Stimulated activated naive CD8-positive, alpha-beta T cell treated with anti-CD3 and anti-CD28 coated beads, Interleukin-15, Interleukin-2, amounts not matched to agents 100 U/mL and 50 U/mL, for 24 hours (primary cell): ENCODE results near the gene ZFP64.
"Not testable (repeated sequence)": the region's sequence is repeated elsewhere in the genome, so short reads cannot be mapped to it uniquely, and the experiment has no call there.

Experiments used
- ATAC-seq: fragments of 150-1000 bp; cut with Tn5 transposase; one replicate; pipeline ENCODE4 v1.10.0; 2021
- DNase-seq: peaks from one replicate; pipeline ENCODE4 v3.0.0; 2021

ZFP64 gene

DNA sequence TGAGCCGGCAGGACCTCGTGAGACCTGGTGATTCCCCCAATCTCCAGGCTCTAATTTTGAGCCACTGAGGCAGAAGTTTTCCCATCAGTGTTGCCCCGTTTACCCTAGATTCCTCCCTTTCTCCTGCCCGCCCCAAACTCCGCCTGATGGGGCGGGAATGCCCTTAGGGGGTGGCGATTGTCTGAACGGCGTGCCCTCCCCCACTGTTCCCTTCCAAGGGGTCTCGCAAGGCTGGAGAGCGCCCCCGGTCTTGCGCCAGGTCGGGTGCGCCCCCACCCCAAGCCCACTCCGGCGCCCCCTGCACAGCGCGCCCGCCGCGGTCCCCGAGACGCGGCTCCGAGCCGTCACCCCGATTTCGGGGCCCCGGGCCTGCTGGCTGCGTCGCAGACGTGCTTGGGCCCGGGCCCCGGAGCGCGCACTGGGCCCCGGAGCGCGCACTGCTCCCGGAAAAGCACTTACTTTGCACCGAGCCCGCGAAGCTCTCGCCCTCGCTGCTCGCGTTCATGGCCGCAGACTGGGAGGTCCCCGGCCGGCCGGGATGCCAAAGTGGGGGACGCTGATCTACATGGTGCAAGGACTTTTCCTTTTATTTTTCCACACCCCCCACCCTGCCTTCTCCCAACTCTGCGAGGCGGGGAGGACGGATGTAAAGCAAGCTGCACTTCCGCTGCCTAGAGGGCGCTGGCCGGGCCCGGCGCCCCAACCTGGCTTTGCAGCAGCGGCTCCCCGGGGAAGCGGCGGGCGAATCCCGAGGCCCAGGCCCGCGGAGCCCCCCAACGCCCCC is at the start of gene ZFP64:
Gene ZFP64, minus strand, starts transcription at position 648 of the 784 bp plus-strand sequence. Its CDS starts 143 bp downstream, at position 505.
- peak; percentile 86 for ATAC-seq
- peak; percentile 77 for DNase-seq

DNA sequence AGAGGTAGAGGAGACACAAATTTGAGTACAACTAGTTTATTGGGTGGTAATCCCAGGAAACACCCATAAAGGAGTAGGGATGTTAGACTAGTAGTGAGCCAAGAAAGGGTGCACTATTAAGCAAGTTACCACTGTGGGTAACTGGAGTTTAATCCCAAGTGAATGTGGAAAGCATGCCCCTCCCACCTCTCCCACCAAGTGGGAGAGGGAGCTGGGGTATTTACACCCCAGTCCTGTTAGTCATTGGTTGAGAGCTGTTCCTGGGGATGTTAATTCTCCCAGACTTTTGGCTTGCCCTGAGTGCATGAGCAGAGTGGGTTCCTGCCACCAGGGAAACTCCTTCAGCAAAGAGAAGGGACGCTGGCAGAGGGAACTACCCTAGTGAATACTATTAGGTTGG is 49.2 kb upstream of the ZFP64 start:
- ATAC-seq (no peak), DNase-seq (no peak)

DNA sequence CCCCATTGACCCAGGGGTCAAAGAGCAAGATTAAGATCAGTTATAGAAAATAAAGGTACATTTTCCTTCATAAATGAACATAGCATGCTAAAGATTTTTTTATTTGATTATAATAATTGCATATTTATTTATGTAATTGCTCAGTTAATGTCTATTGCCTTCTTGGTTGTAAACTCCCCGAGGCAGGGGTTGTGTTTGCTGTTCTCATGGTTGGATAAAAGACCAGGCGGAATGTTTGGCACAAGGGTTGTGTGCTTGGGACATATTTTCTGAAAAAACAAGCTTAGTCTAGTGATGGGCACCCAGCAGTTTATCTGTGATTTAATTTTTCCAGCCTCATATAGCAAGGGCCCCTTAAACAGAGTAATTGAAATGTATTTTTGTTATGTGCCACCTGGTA is 47.5 kb upstream of the ZFP64 start:
- ATAC-seq, result no peak
- no peak for DNase-seq

DNA sequence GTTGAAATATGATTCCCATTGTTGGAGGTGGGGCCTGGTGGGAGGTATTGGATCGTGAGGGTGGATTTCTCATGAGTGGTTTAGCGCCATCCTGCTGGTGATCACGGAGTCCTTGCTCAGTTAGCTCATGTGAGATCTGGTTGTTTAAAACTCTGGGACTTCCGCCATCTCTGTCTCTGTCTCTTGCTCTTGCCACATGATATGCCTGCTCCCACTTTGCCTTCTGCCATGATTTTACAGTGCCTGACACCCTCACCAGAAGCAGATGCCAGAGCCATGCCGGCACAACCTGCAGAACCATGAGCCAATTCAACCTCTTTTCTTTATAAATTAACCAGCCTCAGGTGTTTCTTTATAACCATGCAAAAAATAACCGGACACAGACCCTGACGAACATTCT is 44.7 kb upstream of the ZFP64 start:
- ATAC-seq, result no peak
- DNase-seq, result no peak

DNA sequence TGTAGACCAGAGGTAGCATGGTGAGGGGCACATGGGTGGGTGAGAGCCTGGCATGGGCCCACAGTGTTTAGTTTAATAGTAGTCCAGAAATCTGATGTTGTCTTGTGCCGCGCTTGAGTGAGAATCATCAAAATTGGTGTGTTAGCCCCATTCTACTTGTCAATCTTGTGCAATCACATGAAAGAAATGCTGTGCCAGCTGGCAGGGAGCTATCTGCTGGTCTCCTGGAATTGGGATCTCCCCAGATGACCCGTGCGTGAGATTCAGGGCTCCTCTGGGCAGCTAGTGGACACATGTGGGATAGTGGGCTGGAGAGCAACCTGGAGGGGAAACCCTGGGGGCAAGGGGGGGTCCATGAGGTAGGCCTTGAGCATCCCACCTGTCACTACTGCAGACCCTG is 43.5 kb upstream of the ZFP64 start:
- DNase-seq (no peak), ATAC-seq (no peak)

DNA sequence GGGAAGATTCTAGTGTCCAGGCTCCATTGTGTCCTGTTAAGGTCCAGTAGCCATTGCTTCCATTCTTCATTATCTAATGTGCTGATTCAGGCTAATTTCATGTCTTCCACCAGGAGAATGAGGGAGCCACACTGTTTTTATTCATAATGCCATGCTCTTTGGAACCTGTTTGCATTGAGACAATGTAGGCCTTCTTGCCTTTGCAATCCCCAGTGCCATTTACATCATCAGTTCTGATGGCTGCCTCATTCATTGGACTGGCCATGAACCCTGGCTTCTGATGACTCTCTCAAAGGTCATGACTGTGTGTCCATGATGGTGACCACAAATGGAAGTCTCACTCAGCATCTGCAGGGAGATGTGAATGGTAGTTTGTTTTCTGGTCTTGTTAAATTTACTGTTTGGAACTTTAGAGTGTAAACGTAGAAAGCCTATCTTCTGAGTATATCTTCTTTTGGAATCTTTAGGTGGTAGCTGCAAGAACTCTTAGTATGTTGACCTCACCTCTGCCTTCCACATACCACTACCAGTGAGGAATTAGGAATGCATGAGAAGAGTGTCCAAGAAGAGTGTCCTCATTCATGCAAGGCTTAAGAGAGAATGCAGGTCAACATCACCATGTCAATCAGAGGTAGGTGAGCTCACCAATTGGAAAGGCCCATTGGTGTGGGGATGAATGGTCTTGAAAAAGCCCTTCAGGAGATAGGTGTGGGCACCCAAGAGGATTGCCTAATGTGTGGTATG is 42.9 kb upstream of the ZFP64 start:
- ATAC-seq (no peak), DNase-seq (no peak)

DNA sequence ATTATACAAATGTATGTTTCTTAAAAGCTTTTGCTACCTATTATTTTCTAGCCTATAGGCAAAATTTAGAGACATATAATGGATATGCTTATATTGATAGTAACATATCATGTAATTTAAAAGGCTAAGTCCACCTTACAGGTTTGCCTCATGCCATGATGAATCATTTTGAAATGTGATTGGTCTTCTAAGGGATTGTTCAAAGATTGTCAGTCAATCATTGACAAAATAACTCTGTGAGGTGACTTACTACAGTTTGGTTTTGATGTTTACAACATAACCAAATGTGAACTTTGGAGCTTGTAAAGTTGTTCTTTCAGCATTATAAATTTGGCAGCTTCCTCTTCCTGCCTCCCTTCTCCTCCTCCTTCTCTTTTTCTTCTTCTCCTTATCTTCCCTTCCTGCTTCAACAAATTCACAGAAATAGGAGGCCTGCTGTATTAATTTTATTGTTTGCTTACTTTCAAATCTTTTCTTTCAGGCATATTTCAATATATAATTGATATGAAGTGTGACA is 39.7 kb upstream of the ZFP64 start:
- no peak for DNase-seq
- no peak for ATAC-seq

DNA sequence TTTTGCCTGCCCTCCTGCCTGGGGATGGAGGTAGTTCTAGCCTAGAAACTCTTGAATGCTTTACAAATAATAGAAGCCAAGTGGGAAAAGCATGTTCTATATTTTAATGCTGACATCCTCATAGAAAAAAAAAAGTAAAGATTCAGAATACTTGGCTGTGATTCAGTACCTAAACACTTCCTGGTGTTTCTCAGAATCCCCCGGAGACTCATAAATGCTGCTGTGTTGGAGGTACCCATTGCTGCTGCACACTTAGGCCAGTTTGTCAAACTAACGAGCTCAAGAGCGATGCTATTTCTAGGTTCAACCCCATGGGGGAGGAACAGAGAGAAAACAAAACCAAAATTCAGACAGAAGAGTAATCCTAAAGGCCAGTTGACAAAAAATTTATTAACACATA is 38.8 kb upstream of the ZFP64 start:
- ATAC-seq (no peak), DNase-seq (no peak)

DNA sequence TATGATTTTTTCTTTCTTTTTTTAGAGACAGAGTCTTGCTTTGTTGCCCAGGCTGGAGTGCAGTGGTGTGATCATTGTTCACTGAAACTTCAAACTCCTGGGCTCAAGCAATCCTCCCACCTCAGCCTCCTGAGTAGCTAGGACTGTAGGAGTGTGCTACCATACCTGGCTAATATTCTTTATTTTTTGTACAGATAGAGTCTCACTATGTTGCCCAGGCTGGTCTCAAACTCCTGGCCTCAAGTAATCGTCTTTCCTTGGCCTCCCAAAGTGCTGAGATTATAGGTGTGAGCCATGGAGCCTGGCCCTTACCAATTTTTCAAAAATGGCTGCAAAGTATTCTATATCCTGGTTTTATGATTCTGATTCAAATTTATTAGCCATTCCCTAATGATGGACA is 37.8 kb upstream of the ZFP64 start:
- not testable (repeated sequence) for ATAC-seq, DNase-seq

DNA sequence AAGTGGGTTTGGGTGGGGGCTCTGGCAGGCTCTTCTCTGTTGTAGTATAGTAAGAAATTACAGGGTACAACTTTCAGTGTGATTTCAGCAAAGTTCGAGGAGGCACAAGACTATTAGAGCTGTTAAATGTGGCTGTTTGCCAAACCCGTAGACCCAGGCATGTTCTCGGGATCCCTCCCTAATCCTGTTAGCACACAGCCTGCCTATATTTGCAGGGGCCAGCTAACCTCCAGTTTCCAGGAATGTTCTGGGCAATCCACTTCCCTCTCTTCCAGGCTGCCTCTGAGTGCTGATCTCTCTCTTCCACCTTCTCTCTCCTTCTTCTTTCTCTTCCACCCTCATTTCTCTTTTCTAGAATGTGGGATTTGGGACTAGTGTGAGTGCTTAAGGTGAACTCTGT is 34.8 kb upstream of the ZFP64 start:
- DNase-seq (no peak), ATAC-seq (no peak)

DNA sequence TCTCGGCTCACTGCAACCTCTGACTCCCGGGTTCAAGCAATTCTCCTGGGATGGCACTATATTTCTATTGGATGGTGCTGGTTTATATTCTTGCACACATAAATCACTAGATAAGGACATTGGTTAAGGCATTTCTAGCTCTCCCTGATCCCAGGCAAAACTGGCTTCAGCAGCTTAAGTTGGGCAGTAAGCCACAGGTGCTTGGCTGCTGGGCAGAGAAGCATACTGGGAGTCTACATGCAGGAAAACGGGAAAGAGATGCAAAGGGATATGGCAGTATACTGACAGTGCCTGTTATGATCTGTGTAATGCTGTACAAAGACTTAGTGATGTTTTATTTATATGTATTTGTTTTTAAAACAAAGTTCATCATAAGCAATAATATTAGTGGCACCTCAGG is 33.3 kb upstream of the ZFP64 start:
- DNase-seq, result no peak
- ATAC-seq, result no peak

DNA sequence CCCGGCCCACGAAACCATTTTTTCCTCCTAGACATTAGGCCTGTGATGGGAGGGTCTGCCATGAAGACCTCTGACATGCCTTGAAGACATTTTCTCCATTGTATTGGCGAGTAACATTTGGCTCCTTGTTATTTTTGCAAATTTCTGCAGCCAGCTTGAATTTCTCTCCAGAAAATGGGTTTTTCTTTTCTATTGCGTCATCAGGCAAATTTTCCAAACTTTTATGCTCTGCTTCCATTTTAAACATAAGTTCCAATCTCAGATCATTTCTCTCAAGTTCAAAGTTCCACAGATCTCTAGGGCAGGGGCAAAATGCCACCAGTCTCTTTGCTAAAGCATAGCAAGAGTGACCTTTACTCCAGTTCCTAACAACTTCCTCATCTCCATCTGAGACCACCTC is 29.8 kb upstream of the ZFP64 start:
- ATAC-seq, result not testable (repeated sequence)

DNA sequence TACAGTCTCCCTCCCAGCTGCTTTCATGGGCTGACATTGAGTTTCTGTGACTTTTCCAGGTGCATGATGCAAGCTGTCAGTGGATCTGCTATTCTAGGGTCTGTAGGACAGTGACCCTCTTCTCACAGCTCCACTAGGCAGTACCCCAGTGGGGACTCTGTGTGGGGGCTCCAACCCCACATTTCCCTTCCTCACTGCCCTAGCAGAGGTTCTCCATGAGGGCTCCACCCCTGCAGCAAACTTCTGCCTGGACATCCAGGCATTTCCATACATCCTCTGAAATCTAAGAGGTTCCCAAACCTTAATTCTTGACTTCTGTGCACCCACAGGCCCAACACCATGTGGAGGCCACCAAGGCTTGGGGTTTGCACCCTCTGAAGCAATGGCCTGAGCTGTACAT is 29.3 kb upstream of the ZFP64 start:
- not testable (repeated sequence) for ATAC-seq, DNase-seq

More for the DNA sequence above, 29.8 kb upstream of the ZFP64 start:
- not testable (repeated sequence) for DNase-seq

DNA sequence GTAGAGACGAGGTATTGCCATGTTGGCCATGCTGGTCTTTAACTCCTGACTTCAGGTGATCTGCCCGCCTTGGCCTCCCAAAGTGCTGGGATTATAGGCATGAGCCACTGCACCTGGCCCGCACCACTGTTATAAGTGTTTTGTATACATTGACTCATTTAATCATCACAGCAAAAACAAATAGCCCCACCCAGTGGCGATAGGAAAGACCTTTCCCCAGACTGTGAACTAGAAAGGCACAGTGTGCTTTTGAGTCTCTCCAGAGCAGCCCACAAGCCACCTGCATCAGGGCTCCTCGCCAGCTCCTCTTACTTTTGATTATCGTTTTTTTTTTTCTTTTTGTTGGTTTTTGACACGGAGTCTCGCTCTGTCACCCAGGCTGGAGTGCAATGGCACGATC is 27.9 kb upstream of the ZFP64 start:
- ATAC-seq (no peak), DNase-seq (no peak)

DNA sequence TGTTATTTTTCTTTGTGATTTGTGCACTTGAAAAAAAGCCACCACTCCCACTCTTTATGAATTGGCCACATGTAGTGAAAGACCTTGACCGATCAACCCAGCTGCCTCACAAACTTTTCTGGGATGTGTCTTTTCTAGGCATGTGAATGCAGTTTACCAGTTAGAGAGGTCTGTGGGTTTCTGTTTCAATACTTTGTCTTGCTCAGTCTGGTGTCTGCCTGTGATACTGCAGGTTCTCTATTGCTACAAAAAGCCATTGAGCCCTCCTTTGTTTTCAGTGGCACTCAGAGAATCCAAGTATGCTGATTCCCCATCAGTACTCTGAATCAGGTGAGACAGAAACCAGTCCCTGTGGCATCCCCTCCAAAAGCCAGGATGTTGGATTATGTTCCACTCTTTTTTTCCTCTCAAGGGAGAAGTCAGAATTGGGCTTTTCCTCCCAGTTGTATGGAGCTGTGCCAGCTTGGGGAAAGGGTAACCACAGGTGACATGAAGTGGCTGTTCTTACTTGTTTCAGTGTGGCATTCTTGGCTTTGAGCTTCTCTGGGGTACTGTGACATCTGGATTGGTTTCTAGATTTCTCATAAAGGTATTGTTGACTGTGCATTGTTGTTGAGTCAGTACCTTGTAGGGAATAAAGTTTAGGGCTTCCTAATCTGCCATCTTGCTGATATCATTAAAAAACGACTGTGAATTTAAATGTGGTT is 26.3 kb upstream of the ZFP64 start:
- no peak for ATAC-seq

DNA sequence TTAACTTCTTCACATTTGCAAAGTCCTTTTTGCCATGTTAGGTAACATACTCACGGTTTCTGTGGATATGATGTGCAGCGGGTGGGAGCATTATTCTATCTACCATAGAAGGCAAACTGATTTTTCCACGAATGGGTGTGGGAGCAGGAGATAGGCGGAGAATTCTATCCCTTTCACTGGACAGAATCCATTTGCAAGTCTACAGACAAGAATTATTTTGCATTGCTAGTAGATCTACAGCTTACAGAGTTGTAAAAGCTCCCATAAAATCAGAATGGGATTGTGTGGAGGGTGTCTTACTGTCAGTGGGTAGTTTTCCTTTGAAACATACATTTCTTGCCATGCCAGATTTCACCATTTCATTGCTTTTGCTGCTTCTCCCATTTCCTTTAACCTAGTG is 22.4 kb upstream of the ZFP64 start:
- ATAC-seq (no peak), DNase-seq (no peak)

More for the DNA sequence above, 26.3 kb upstream of the ZFP64 start:
- DNase-seq, result no peak

DNA sequence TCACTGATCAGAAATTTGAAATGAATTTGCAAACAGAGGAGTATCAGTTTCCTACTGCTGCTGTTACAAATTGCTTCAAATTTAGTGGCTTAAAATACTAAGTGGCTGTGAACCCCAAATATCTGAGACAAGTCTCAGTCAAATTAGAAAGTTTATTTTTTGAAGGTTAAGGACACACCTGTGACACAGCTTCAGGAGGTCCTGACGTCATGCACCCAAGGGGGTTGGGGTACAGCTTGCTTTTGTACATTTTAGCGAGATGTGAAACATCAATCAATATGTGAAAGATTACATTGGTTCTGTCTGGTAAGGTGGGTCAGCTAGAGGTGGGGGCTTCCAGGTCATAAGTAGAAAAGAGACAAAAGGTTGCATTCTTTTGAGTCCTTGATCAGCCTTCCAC is 21.4 kb upstream of the ZFP64 start:
- DNase-seq (no peak), ATAC-seq (no peak)

DNA sequence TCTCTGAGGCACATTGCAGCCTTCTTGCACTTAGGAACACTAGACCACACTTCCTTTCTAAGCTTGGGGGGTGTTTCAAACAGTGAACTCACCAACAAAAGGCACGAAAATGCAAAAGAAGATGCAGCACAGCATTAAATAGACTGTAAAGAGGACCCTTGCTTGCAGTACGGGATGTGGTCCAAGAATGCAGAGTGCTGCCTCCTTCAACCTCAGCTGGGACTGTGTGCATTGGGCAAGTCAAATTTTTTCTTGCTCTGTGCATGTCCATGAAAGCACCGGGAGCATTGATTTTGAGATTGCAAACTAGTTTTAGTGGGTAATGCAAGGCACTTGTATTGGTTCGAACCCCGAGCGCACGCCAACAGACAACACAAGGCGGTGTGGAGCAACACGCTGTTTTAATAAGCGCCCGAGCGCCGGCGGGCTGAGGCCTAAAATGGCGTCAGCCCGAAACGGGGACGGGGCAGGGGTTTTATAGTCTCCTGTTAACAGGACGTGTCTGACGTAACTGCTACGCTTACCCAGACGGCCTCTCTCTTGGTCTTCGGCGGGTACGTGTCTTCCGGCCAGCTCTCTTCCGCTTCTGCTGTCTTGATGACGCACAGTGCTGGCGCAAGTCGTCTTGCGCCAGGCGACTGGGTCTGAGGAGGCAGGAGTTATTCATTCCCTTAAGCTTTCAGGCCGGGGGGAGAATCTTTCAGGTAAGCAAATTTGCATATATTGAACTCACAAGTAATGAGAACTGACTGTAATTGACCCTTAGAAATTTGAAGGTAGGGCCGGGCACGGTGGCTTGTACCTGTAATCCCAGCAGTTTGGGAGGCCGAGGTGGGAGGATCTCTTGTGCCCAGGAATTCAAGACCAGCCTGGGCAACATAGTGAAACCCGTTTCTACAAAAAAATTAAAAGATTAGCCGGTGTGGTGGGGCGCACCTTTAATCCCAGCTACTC is 18.7 kb upstream of the ZFP64 start:
- ATAC-seq (no peak), DNase-seq (no peak)

DNA sequence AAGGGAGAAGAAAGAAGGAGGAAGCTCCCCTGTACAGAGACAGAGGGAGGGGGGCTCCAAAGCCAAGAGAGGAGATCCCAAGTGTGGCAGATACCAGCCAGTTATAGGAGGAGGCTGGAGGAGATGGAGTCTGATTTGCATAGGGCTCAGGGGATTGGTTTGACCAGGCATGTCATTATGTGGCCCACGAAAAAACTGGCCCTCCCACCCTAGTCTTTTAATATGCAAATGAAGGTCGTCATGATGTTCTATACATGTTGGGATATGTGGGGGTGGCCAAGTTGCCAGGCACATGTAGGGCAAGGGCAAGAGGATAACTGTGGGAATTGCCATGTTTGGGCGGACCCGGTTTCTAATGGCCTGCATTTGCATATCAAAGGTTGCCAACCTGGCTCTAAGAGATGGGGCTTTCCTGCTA is 17.6 kb upstream of the ZFP64 start:
- no peak for DNase-seq
- ATAC-seq, result no peak

DNA sequence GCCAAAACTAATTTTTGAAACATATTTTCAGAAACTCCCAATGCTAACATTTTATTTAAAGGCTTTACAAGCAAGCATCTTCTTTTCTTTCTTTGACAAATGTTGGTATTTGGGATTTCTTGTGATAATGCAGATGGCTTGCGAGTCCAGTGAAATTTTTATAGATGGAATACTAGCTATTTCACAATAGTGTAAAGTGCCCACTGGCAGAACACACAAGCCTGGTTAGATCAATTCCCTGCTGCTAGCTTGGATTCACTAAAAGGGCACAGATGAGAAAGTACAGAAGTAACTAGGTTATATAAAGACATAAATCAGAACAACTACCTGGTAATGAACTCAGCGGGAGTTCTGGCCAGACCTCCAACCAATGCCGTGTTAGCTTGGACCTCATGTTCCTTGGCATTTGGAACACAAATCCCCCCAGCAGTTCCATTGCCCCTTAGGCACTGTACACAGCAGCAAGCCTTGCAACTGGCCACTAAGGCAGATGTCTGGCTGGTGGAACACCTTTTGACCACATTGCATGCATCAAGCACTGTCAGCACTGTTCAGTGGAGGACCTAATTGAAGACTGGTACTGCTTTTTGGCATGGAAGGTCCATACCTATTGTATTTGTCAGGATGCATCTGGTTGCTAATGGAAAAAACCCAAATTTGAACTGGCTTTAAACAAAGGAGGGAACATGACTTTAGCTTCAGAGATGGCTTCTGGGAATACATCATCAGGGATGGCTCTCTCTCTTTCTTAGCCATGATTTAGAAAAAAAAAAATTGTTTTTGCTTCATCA is 15.6 kb upstream of the ZFP64 start:
- DNase-seq (no peak), ATAC-seq (no peak)

DNA sequence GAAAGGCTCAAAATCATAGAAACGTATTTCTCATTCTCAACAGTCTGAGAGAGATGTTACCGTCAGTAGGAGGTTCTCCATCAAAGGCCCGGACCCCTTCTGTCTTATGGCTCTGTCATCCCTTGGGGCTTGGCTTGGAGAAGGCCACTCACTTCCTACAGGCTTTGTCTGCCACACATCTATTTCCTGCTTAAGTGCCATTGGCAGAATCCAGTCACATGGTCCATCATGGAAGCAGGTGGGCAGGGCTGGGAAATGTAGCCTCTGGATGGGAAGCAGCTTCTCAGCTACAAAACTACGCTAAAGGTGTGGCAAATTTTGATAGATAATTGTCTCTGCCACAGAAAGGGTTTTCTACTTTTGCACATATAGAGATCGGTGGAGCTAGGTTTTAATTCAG is 12.6 kb upstream of the ZFP64 start:
- no peak for ATAC-seq
- DNase-seq, result no peak
